AG04449 (cell line): ENCODE measurements around the gene GPATCH8.

ENCODE experiments used
- CTCF ChIA-PET: fragments of 350-600 bp; formaldehyde crosslinking; extraction: SDS; loops from one replicate; lab custom pipeline; 2021; ENCODE audit warnings: antibody characterized with exemption; lab: Yijun Ruan, JAX
- POLR2A ChIA-PET: fragments of 400-600, 350-600 bp; formaldehyde crosslinking; extraction: SDS; loops from one replicate; lab custom pipeline; 2020; ENCODE audit warnings: antibody characterized with exemption, inconsistent platforms; lab: Yijun Ruan, JAX
- DNase-seq: peaks from one replicate; pipeline ENCODE4 v3.0.0-alpha.2; 2010; ENCODE audit warnings: low read depth, low spot score
- H3K4me3 ChIP-seq: 2 replicates; pipeline ENCODE4 v1.5.1; 2011; ENCODE audit warnings: low read depth, mild to moderate bottlenecking, control low read depth, low read length
- TF ChIP-seq, protein P1 (sequence below): IDR thresholded peaks from one replicate; pipeline ENCODE4 v1.5.1; 2011; ENCODE audit warnings: mild to moderate bottlenecking, moderate library complexity, low read length, control low read depth, inconsistent platforms; ENCODE audit not compliant: insufficient read depth; ENCODE audit errors: missing control alignments

Gene GPATCH8

GRCh38 chr17:44444735-44445105 is 58.5 kb downstream of the GPATCH8 start:
- POLR2A ChIA-PET: no interaction called here

GRCh38 chr17:44442806-44443205 is 60.4 kb downstream of the GPATCH8 start:
- POLR2A ChIA-PET: no interaction called here
- CTCF ChIA-PET: interaction anchor here (1.0 to 1.5 kb wide), 3 partner anchors 10 to 80 kb away, joined by 3 to 8 read pairs (median 3); no protein-coding TSS in a partner anchor

More at GRCh38 chr17:44444735-44445105, 58.5 kb downstream of the GPATCH8 start:
- no peak overlapping the region for H3K4me3 ChIP-seq
- peak; percentile 28 for DNase-seq
- TF ChIP-seq, protein P1, sequence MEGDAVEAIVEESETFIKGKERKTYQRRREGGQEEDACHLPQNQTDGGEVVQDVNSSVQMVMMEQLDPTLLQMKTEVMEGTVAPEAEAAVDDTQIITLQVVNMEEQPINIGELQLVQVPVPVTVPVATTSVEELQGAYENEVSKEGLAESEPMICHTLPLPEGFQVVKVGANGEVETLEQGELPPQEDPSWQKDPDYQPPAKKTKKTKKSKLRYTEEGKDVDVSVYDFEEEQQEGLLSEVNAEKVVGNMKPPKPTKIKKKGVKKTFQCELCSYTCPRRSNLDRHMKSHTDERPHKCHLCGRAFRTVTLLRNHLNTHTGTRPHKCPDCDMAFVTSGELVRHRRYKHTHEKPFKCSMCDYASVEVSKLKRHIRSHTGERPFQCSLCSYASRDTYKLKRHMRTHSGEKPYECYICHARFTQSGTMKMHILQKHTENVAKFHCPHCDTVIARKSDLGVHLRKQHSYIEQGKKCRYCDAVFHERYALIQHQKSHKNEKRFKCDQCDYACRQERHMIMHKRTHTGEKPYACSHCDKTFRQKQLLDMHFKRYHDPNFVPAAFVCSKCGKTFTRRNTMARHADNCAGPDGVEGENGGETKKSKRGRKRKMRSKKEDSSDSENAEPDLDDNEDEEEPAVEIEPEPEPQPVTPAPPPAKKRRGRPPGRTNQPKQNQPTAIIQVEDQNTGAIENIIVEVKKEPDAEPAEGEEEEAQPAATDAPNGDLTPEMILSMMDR: no peak
- CTCF ChIA-PET: interaction anchor here (0.9 to 1.6 kb wide), 2 partner anchors 24 to 30 kb away, joined by 3 to 4 read pairs; no protein-coding TSS in a partner anchor

GRCh38 chr17:44439168-44439567 is 64.0 kb downstream of the GPATCH8 start:
- POLR2A ChIA-PET: no interaction called here

More at GRCh38 chr17:44442806-44443205, 60.4 kb downstream of the GPATCH8 start:
- H3K4me3 ChIP-seq: no peak overlapping the region
- DNase-seq: no peak
- TF ChIP-seq, protein P1: no peak

GRCh38 chr17:44438636-44439035 is 64.6 kb downstream of the GPATCH8 start:
- POLR2A ChIA-PET: no interaction called here

More at GRCh38 chr17:44439168-44439567, 64.0 kb downstream of the GPATCH8 start:
- DNase-seq: no peak
- TF ChIP-seq, protein P1: no peak
- CTCF ChIA-PET: no interaction called here
- H3K4me3 ChIP-seq: no peak overlapping the region

GRCh38 chr17:44436336-44436735 is 66.9 kb downstream of the GPATCH8 start:
- POLR2A ChIA-PET: no interaction called here
- H3K4me3 ChIP-seq: no peak overlapping the region
- DNase-seq: no peak
- CTCF ChIA-PET: interaction anchor here (1.4 kb wide), 1 partner anchor 11 kb away, joined by 3 read pairs; no protein-coding TSS in a partner anchor
- TF ChIP-seq, protein P1: no peak

More at GRCh38 chr17:44438636-44439035, 64.6 kb downstream of the GPATCH8 start:
- no peak overlapping the region for H3K4me3 ChIP-seq
- CTCF ChIA-PET: no interaction called here
- DNase-seq: no peak
- TF ChIP-seq, protein P1: no peak

DNA sequence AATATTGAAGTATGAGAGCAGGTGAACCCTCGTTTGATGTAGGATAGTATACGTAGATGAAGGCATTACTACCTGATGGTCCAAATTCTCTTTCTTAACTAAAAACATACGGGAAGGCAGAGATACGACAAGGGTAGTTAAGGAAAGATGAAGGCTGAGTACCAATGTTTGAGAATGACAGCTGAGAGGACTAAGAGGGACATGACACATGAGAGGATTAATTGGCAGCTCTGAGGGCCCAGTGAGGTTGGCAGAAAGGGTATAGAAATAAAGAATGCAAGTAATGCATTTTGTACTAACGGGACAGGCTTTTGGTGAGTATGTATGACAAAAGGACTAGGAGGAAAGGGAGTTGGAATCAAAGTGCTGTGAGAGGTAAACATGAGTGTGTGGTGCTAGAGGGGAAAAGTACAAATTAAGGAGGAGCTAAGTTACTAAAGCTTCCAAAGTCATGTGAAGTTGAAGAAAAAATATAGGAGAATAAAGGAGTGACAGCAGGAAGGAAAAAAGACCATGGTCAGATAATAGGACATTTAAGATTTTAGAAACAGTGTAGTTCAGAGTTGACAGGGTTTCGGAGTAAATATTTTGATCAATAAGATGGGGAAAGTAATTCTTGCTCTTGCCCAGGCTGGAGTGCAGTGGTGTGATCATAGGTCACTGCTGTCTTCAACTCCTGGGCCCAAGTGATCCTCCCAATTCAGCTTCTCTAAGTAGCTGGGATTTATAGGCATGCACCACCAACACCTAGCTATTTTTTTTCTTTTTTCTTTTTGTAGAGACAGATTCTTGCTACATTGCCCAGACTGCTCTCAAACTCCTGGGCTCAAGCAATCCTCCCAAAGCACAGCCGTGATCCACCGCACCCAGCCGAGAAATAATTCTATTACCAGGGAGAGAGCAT is 70.7 kb downstream of the GPATCH8 start:
- H3K4me3 ChIP-seq: no peak overlapping the region
- CTCF ChIA-PET: interaction anchor here (1.1 to 1.5 kb wide), 2 partner anchors 16 to 90 kb away, joined by 3 read pairs; no protein-coding TSS in a partner anchor
- no peak for DNase-seq
- TF ChIP-seq, protein P1: no peak
- POLR2A ChIA-PET: interaction anchor here (0.6 kb wide), 1 partner anchor 555 kb away, joined by 4 read pairs; no protein-coding TSS in a partner anchor
